HCT116 (cell line): Measurements from ENCODE around the gene SEH1L. TPM values are rescaled to one million over a fixed set of nuclear protein-coding genes. Genes with fewer than 3 reads are reported as not detected.
"Not testable (repeated sequence)": the region's sequence is repeated elsewhere in the genome, so short reads cannot be mapped to it uniquely, and the experiment has no call there.

Experiments
- ATAC-seq: fragments of 200-7000 bp; cut with Tn5 transposase; 2 replicates; pipeline ENCODE4 v1.9.1; 2020; ENCODE audit warnings: mild to moderate bottlenecking, moderate library complexity
- BruUV-seq: library from RNA; stranded (reverse); fragments of 400-500 nt; replicated peaks from 2 replicates; lab custom pipeline; 2021; lab: Mats Ljungman, UMichigan
- CTCF ChIA-PET: fragments of 300-600 bp; sonication (Branson Sonifier 250); formaldehyde crosslinking; loops from one replicate; lab custom pipeline; 2021; ENCODE audit warnings: antibody characterized with exemption; lab: Charles Lee
- POLR2A ChIA-PET: fragments of 300-600, 350-600 bp; sonication (Branson Sonifier 250); formaldehyde crosslinking; loops from one replicate; lab custom pipeline; 2021; ENCODE audit warnings: antibody characterized with exemption; lab: Charles Lee
- RAD21 ChIA-PET, 2 experiments: fragments of 300-600 bp; sonication (Branson Sonifier 250); formaldehyde crosslinking; loops; one replicate each; lab custom pipeline; 2023; ENCODE audit warnings: low total read pairs in 2 of 2; ENCODE audit not compliant: uncharacterized antibody in 2 of 2, unreplicated experiment in 2 of 2, low non-redundant PET in 1 of 2; lab: Charles Lee
- DNase-seq: peaks from one replicate; pipeline ENCODE4 v3.0.0-alpha.2; 2010; ENCODE audit warnings: low read depth, low spot score
- H2AFZ ChIP-seq: fragments of 200-600 bp; shearing (Covaris generic), sonication (generic); 2 replicates; pipeline ENCODE4 v1.6.1; 2017; ENCODE audit warnings: low read depth, mixed run types, mixed read lengths, antibody characterized with exemption, low read length; ENCODE audit not compliant: poor library complexity, severe bottlenecking
- H3K27ac ChIP-seq: 2 replicates; pipeline ENCODE4 v1.5.1; 2012; ENCODE audit warnings: low read depth, low read length
- H3K27me3 ChIP-seq: fragments of 200-600 bp; sonication (generic); 2 replicates; pipeline ENCODE4 v1.6.1; 2016; ENCODE audit warnings: mixed run types, low read length, mixed read lengths; ENCODE audit not compliant: insufficient read depth
- H3K36me3 ChIP-seq, 2 experiments: fragments of 200-500 bp in 1 of 2; fragments of 200-600 bp in 1 of 2; sonication (Bioruptor generic) in 1 of 2; sonication (generic) in 1 of 2; 2 replicates each; pipeline versions ENCODE4 v1.5.1 to v1.6.1; 2014 to 2016; ENCODE audit warnings: low read length in 2 of 2, inconsistent platforms in 1 of 2, mixed read lengths in 1 of 2, mixed run types in 1 of 2; ENCODE audit not compliant: insufficient read depth in 2 of 2, control insufficient read depth in 1 of 2
- H3K4me1 ChIP-seq, 2 experiments: fragments of 200-600 bp in 1 of 2; sonication (generic) in 1 of 2; 2 replicates each; pipeline versions ENCODE4 v1.5.1 to v1.6.1; 2012 to 2017; ENCODE audit warnings: low read length in 2 of 2, inconsistent platforms in 1 of 2, mild to moderate bottlenecking in 1 of 2, mixed read lengths in 1 of 2, mixed run types in 1 of 2, moderate library complexity in 1 of 2; ENCODE audit not compliant: insufficient read depth in 2 of 2, control insufficient read depth in 1 of 2
- H3K4me2 ChIP-seq: fragments of 200-600 bp; sonication (generic); 2 replicates; pipeline ENCODE4 v1.6.1; 2017; ENCODE audit warnings: mixed run types, low read length, mixed read lengths
- H3K4me3 ChIP-seq, 2 experiments: fragments of 200-600 bp in 1 of 2; sonication (generic) in 1 of 2; replicated peaks in 1 of 2; 2 replicates each; pipeline ENCODE4 v1.5.1; 2011 to 2016; ENCODE audit warnings: low read length in 2 of 2, control low read depth in 1 of 2, low read depth in 1 of 2, mild to moderate bottlenecking in 1 of 2, mixed read lengths in 1 of 2, mixed run types in 1 of 2
- H3K79me2 ChIP-seq: fragments of 200-600 bp; sonication (generic); 2 replicates; pipeline ENCODE4 v1.6.1; 2017; ENCODE audit warnings: mild to moderate bottlenecking, mixed run types, low read length, moderate library complexity, mixed read lengths; ENCODE audit not compliant: insufficient read depth
- H3K9ac ChIP-seq: fragments of 200-600 bp; sonication (generic); 2 replicates; pipeline ENCODE4 v1.6.1; 2016; ENCODE audit warnings: low read length, mixed read lengths
- H3K9me2 ChIP-seq: fragments of 200-600 bp; sonication (generic), shearing (Covaris generic); 2 replicates; pipeline ENCODE4 v1.6.1; 2017; ENCODE audit warnings: mixed run types, mild to moderate bottlenecking, moderate library complexity; ENCODE audit not compliant: insufficient read depth
- H3K9me3 ChIP-seq, 2 experiments: fragments of 200-500 bp in 1 of 2; fragments of 200-600 bp in 1 of 2; sonication (Bioruptor generic) in 1 of 2; sonication (generic) in 1 of 2; 2 replicates each; pipeline ENCODE4 v1.6.1; 2014 to 2017; ENCODE audit warnings: low read length in 2 of 2, mixed read lengths in 2 of 2, inconsistent platforms in 1 of 2, low read depth in 1 of 2, mild to moderate bottlenecking in 1 of 2, mixed run types in 1 of 2, moderate library complexity in 1 of 2; ENCODE audit not compliant: control insufficient read depth in 1 of 2, insufficient read depth in 1 of 2
- H4K20me1 ChIP-seq: fragments of 200-600 bp; sonication (generic), shearing (Covaris generic); 2 replicates; pipeline ENCODE4 v1.6.1; 2017; ENCODE audit warnings: mixed run types, mild to moderate bottlenecking, moderate library complexity; ENCODE audit not compliant: insufficient read depth
- EZH2phosphoT487 ChIP-seq: fragments of 200-600 bp; IDR thresholded peaks from 2 replicates; pipeline ENCODE4 v1.6.1; 2018; ENCODE audit warnings: antibody characterized with exemption, borderline replicate concordance
- ZFX ChIP-seq: fragments of 450-650 bp; IDR thresholded peaks from 2 replicates; pipeline ENCODE4 v1.6.1; 2017
- intact Hi-C: fragments of 100-400 bp; cut with micrococcal nuclease; formaldehyde crosslinking; loops from 2 replicates; pipeline ENCODE4 v1.10.0; 2022
- total RNA-seq: library from RNA; stranded (reverse); gene quantifications from one replicate; pipeline ENCODE4 v1.2.1, GENCODE V29; 2021; ENCODE audit not compliant: unreplicated experiment

The SEH1L gene
- total RNA-seq, 1 experiment from 2014 or later = 83.7 TPM

- ChIA-PET CTCF (no interaction called here), POLR2A (no interaction called here), RAD21 (no interaction called here)
- peaks cover 3 to 9% of the 10 kb centered on the region in 2 experiments; a peak in 3 of 4 replicates for H3K36me3 ChIP-seq
- peaks cover 4% of the 10 kb centered on the region; the same call in 1 of the 2 replicates for H4K20me1 ChIP-seq
- H3K27me3 ChIP-seq = no peaks in the 10 kb centered on the region
- no TSS peak for BruUV-seq
- intact Hi-C loops = no loop called here
- H3K9ac ChIP-seq = no peak overlapping the region
- peaks cover 93% of the 10 kb centered on the region for H3K79me2 ChIP-seq
- DNase-seq = no peak
- peaks cover 7 to 10% of the 10 kb centered on the region in 2 experiments; a peak in 3 of 4 replicates for H3K4me1 ChIP-seq
- no peak overlapping the region for H3K4me2 ChIP-seq
- TF ChIP-seq EZH2phosphoT487 = no peak
- TF ChIP-seq ZFX = no peak
- no peak overlapping the region for H3K27ac ChIP-seq
- no peak overlapping the region for H3K4me3 ChIP-seq
- no peaks in the 10 kb centered on the region for H3K9me3 ChIP-seq
- H3K9me2 ChIP-seq = no peaks in the 10 kb centered on the region
- no peak overlapping the region for H2AFZ ChIP-seq
- ATAC-seq = no peak
Observed at GRCh38 chr18:12996661-12997292, 49.0 kb downstream of the SEH1L start.

GRCh38 chr18:12997330-12997729, 49.5 kb downstream of the SEH1L start:
- H3K27ac ChIP-seq, DNase-seq, H4K20me1 ChIP-seq, ATAC-seq, H3K9me2 ChIP-seq, H3K4me2 ChIP-seq, BruUV-seq, intact Hi-C loops, H3K9ac ChIP-seq, RAD21 ChIA-PET, POLR2A ChIA-PET, H3K9me3 ChIP-seq, H2AFZ ChIP-seq, H3K27me3 ChIP-seq, H3K4me3 ChIP-seq, H3K4me1 ChIP-seq: not testable (repeated sequence)
- CTCF ChIA-PET = interaction anchor here (1.8 kb wide), 1 partner anchor 11 kb away, joined by 8 read pairs; no protein-coding TSS in a partner anchor
- H3K79me2 ChIP-seq = peaks cover 88% of the 10 kb centered on the region
- peaks cover 3 to 15% of the 10 kb centered on the region in 2 experiments; a peak in 3 of 4 replicates for H3K36me3 ChIP-seq
